Naive B cell (primary cell): Measurements from ENCODE around the gene GTF3C2. TPM values are rescaled to one million over a fixed set of nuclear protein-coding genes. Genes with fewer than 3 reads are reported as not detected.
A peak's percentile ranks its signal among the peaks of the same experiment; 100 is the strongest.
"Not testable (repeated sequence)": the region's sequence is repeated elsewhere in the genome, so short reads cannot be mapped to it uniquely, and the experiment has no call there.

ENCODE experiments used
- ATAC-seq, 2 donors: fragments of 150-1000 bp; cut with Tn5 transposase; 2 replicates each; pipeline ENCODE4 v1.10.0; 2021; ENCODE audit warnings: low read depth in 2 of 2, mild to moderate bottlenecking in 2 of 2, moderate library complexity in 2 of 2
- DNase-seq: peaks from one replicate; pipeline ENCODE4 v3.0.0; 2022
- H3K27ac Mint-ChIP-seq, 6 donors: one replicate each; pipeline ENCODE4 v1.8.0; 2020 to 2022; ENCODE audit warnings: mild to moderate bottlenecking in 6 of 6, mixed read lengths in 6 of 6, moderate library complexity in 5 of 6, inconsistent platforms in 2 of 6
- H3K27me3 Mint-ChIP-seq, 3 donors: one replicate each; pipeline ENCODE4 v1.8.0; 2021 to 2022; ENCODE audit warnings: mixed read lengths in 3 of 3, mild to moderate bottlenecking in 1 of 3
- H3K36me3 Mint-ChIP-seq, 2 donors: one replicate each; pipeline ENCODE4 v1.8.0; 2020 to 2022; ENCODE audit warnings: mixed read lengths in 2 of 2, inconsistent platforms in 1 of 2, mild to moderate bottlenecking in 1 of 2
- H3K4me1 Mint-ChIP-seq, 3 donors: one replicate each; pipeline ENCODE4 v1.8.0; 2020 to 2022; ENCODE audit warnings: mixed read lengths in 3 of 3, inconsistent platforms in 1 of 3, mild to moderate bottlenecking in 1 of 3, moderate library complexity in 1 of 3
- H3K4me3 Mint-ChIP-seq, 8 donors: one replicate each; pipeline ENCODE4 v1.8.0; 2020 to 2022; ENCODE audit warnings: mild to moderate bottlenecking in 8 of 8, mixed read lengths in 8 of 8, moderate library complexity in 8 of 8, inconsistent platforms in 2 of 8
- H3K9me3 Mint-ChIP-seq, 7 donors: one replicate each; pipeline ENCODE4 v1.8.0; 2020 to 2022; ENCODE audit warnings: mixed read lengths in 7 of 7, mild to moderate bottlenecking in 5 of 7, inconsistent platforms in 2 of 7, moderate library complexity in 1 of 7
- polyA plus RNA-seq, 6 donors: library from polyadenylated mRNA; unstranded; fragments of 300-500 nt; fragmentation: Illumina TruSeq; gene quantifications; one replicate each; pipeline ENCODE4 v1.2.3, GENCODE V29; 2021; ENCODE audit warnings: low read depth in 6 of 6

The GTF3C2 gene
- polyA plus RNA-seq, 6 donors from 2014 or later, result 31.8 to 50.6 (median 39.9) TPM

GRCh38 chr2:27307545-27308358 is 48.8 kb downstream of the GTF3C2 start:
- DNase-seq, result no peak
- H3K9me3 Mint-ChIP-seq, result no peaks in the 10 kb centered on the region
- peak overlapping the region in 2 of 8 donors; percentile 43 to 61 for H3K4me3 Mint-ChIP-seq
- peaks cover 6 to 15% (median 15%) of the 10 kb centered on the region in 3 donors for H3K4me1 Mint-ChIP-seq
- peaks cover 13 to 27% of the 10 kb centered on the region in 2 donors for H3K36me3 Mint-ChIP-seq
- H3K27me3 Mint-ChIP-seq, result peaks cover 11 to 32% (median 16%) of the 10 kb centered on the region in 3 donors
- no peak for ATAC-seq
- H3K27ac Mint-ChIP-seq, result no peak overlapping the region

- H3K9me3 Mint-ChIP-seq, result no peaks in the 10 kb centered on the region
- ATAC-seq, result no peak
- no peak overlapping the region for H3K27ac Mint-ChIP-seq
Measured at GRCh38 chr2:27307287-27307544, 49.3 kb downstream of the GTF3C2 start.

GRCh38 chr2:27306573-27307286 is 49.8 kb downstream of the GTF3C2 start:
- H3K36me3 Mint-ChIP-seq, result peaks cover 13 to 20% of the 10 kb centered on the region in 2 donors
- H3K4me3 Mint-ChIP-seq, result peak overlapping the region in 6 of 8 donors; percentile 51 to 80 (median 64)
- H3K9me3 Mint-ChIP-seq, result no peaks in the 10 kb centered on the region
- DNase-seq, result peak; percentile 17
- ATAC-seq, result peak; percentile 60 to 66
- H3K4me1 Mint-ChIP-seq, result peaks cover 8 to 15% (median 15%) of the 10 kb centered on the region in 3 donors
- H3K27me3 Mint-ChIP-seq, result peaks cover 11 to 32% (median 16%) of the 10 kb centered on the region in 3 donors
- H3K27ac Mint-ChIP-seq, result peak overlapping the region in 1 of 6 donors; percentile 47

More at GRCh38 chr2:27307287-27307544, 49.3 kb downstream of the GTF3C2 start:
- Mint-ChIP-seq H3K4me1 (peaks cover 8 to 15% (median 15%) of the 10 kb centered on the region in 3 donors), H3K4me3 (peak overlapping the region in 3 of 8 donors; percentile 29 to 61 (median 43)), H3K27me3 (peaks cover 11 to 32% (median 16%) of the 10 kb centered on the region in 3 donors), H3K36me3 (peaks cover 13 to 23% of the 10 kb centered on the region in 2 donors)
- no peak for DNase-seq

- H3K27me3 Mint-ChIP-seq, result peaks cover 11 to 32% (median 16%) of the 10 kb centered on the region in 3 donors
- H3K4me3 Mint-ChIP-seq, result peak overlapping the region in 5 of 8 donors; percentile 28 to 66 (median 61)
- peaks cover 8 to 15% (median 15%) of the 10 kb centered on the region in 3 donors for H3K4me1 Mint-ChIP-seq
- ATAC-seq (no peak), DNase-seq (no peak)
- H3K36me3 Mint-ChIP-seq, result peaks cover 7 to 14% of the 10 kb centered on the region in 2 donors
- H3K9me3 Mint-ChIP-seq, result no peaks in the 10 kb centered on the region
- H3K27ac Mint-ChIP-seq, result peak overlapping the region in 1 of 6 donors; percentile 91
Measured at GRCh38 chr2:27306136-27306535, 50.4 kb downstream of the GTF3C2 start.

GRCh38 chr2:27305516-27305915 is 51.0 kb downstream of the GTF3C2 start:
- Mint-ChIP-seq H3K4me3 (peak overlapping the region in 2 of 8 donors; percentile 46 to 62), H3K9me3 (no peaks in the 10 kb centered on the region), H3K27me3 (peaks cover 11 to 32% (median 16%) of the 10 kb centered on the region in 3 donors), H3K27ac (no peak overlapping the region), H3K4me1 (peaks cover 8 to 15% (median 15%) of the 10 kb centered on the region in 3 donors), H3K36me3 (peaks cover 6 to 12% of the 10 kb centered on the region in 2 donors)
- no peak for DNase-seq
- ATAC-seq, result no peak

GRCh38 chr2:27304488-27305240 is 51.9 kb downstream of the GTF3C2 start:
- Mint-ChIP-seq H3K27me3 (peaks cover 11 to 34% (median 19%) of the 10 kb centered on the region in 3 donors), H3K27ac (no peak overlapping the region), H3K9me3 (no peaks in the 10 kb centered on the region), H3K4me3 (no peak overlapping the region), H3K36me3 (peaks cover 2 to 6% of the 10 kb centered on the region in 2 donors), H3K4me1 (peaks cover 8 to 15% (median 15%) of the 10 kb centered on the region in 3 donors)
- ATAC-seq (no peak), DNase-seq (no peak)

- ATAC-seq, result peak; percentile 54 to 62
- H3K36me3 Mint-ChIP-seq, result no peaks in the 10 kb centered on the region
- H3K4me1 Mint-ChIP-seq, result peaks cover 8 to 15% (median 15%) of the 10 kb centered on the region in 3 donors
- peak overlapping the region in 1 of 6 donors; percentile 20 for H3K27ac Mint-ChIP-seq
- DNase-seq, result peak; percentile 46
- H3K27me3 Mint-ChIP-seq, result peaks cover 11 to 47% (median 32%) of the 10 kb centered on the region in 3 donors
- peak overlapping the region; percentile 53 to 87 (median 74) for H3K4me3 Mint-ChIP-seq
- H3K9me3 Mint-ChIP-seq, result no peaks in the 10 kb centered on the region
Measured at GRCh38 chr2:27303093-27304025, 53.2 kb downstream of the GTF3C2 start.

GRCh38 chr2:27300606-27301005 is 56.0 kb downstream of the GTF3C2 start:
- DNase-seq, H3K27ac Mint-ChIP-seq, H3K9me3 Mint-ChIP-seq, H3K36me3 Mint-ChIP-seq, ATAC-seq: not testable (repeated sequence)
- H3K4me3 Mint-ChIP-seq, result peak overlapping the region in 1 of 8 donors; percentile 62
- H3K27me3 Mint-ChIP-seq, result peaks cover 11 to 39% (median 38%) of the 10 kb centered on the region in 3 donors
- H3K4me1 Mint-ChIP-seq, result peaks cover 0 to 10% (median 8%) of the 10 kb centered on the region in 3 donors

- H3K36me3 Mint-ChIP-seq, result no peaks in the 10 kb centered on the region
- no peaks in the 10 kb centered on the region for H3K9me3 Mint-ChIP-seq
- H3K27ac Mint-ChIP-seq, result no peak overlapping the region
- peaks cover 0 to 27% (median 25%) of the 10 kb centered on the region in 3 donors for H3K27me3 Mint-ChIP-seq
- no peak overlapping the region for H3K4me3 Mint-ChIP-seq
- H3K4me1 Mint-ChIP-seq, result peaks cover 0 to 8% (median 5%) of the 10 kb centered on the region in 3 donors
- ATAC-seq (no peak), DNase-seq (no peak)
Measured at GRCh38 chr2:27298391-27299080, 58.0 kb downstream of the GTF3C2 start.

GRCh38 chr2:27297195-27297594 is 59.4 kb downstream of the GTF3C2 start:
- DNase-seq (no peak), ATAC-seq (no peak)
- Mint-ChIP-seq H3K36me3 (no peaks in the 10 kb centered on the region), H3K27ac (no peak overlapping the region), H3K4me1 (peaks cover 0 to 5% (median 0%) of the 10 kb centered on the region in 3 donors), H3K27me3 (peaks cover 0 to 27% (median 25%) of the 10 kb centered on the region in 3 donors), H3K4me3 (no peak overlapping the region), H3K9me3 (no peaks in the 10 kb centered on the region)

- H3K27me3 Mint-ChIP-seq, result peaks cover 0 to 27% (median 25%) of the 10 kb centered on the region in 3 donors
- peaks cover 0 to 5% (median 0%) of the 10 kb centered on the region in 3 donors for H3K4me1 Mint-ChIP-seq
- no peaks in the 10 kb centered on the region for H3K36me3 Mint-ChIP-seq
- no peak for DNase-seq
- no peaks in the 10 kb centered on the region for H3K9me3 Mint-ChIP-seq
- ATAC-seq, result no peak
- no peak overlapping the region for H3K27ac Mint-ChIP-seq
- no peak overlapping the region for H3K4me3 Mint-ChIP-seq
Measured at GRCh38 chr2:27296481-27296880, 60.1 kb downstream of the GTF3C2 start.

GRCh38 chr2:27294928-27295327 is 61.6 kb downstream of the GTF3C2 start:
- no peak for ATAC-seq
- DNase-seq, result no peak
- H3K9me3 Mint-ChIP-seq, result no peaks in the 10 kb centered on the region
- H3K4me3 Mint-ChIP-seq, result no peak overlapping the region
- H3K4me1 Mint-ChIP-seq, result peaks cover 0 to 10% (median 0%) of the 10 kb centered on the region in 3 donors
- peak overlapping the region in 1 of 6 donors; percentile 29 for H3K27ac Mint-ChIP-seq
- H3K27me3 Mint-ChIP-seq, result peaks cover 0 to 27% (median 25%) of the 10 kb centered on the region in 3 donors
- H3K36me3 Mint-ChIP-seq, result no peaks in the 10 kb centered on the region
